Astrocyte of the hippocampus (primary cell): Measurements from ENCODE around the gene YEATS2.
A peak's percentile ranks its signal among the peaks of the same experiment; 100 is the strongest.

Experiments
- DNase-seq: peaks from one replicate; pipeline ENCODE4 v3.0.0; 2011; ENCODE audit warnings: low read depth, low spot score

YEATS2 gene

DNA sequence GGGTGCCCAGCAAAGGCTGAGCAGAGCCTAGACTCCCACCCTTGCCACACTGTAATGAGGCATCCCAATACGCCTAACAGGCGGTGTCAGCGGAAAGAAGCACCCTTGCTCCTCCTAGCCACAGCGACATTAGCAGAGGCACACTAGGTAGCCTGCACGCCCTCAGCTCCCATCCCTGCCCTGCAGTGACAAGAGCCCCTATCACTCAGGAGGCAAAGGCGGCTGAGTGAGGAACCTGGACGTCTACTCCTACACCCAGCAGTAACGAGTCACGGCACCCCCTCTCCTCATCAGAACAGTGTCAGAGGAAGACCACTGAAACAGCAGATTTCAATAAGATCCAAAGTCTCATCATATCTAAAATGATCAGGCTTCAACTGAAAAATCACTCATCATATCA is 139.8 kb downstream of the YEATS2 start:
- no peak for DNase-seq

DNA sequence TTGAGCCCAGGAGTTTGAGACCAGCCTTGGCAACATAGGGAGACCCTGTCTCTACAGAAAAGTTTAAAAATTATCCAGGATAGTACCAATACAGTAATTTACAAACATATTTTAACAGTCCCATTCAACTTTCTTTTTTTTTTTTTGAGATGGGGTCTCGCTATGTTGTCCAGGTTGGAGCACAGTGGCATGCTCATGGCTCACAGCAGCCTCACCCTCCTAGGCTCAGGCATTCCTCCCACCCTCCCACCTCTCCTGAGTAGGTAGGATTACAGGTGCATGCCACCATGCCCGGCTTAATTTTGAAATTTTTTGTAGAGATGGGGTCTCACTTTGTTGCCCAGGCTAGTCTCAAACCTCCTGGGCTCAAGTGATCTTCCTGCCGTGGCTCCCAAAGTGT is 140.3 kb downstream of the YEATS2 start:
- DNase-seq = no peak

DNA sequence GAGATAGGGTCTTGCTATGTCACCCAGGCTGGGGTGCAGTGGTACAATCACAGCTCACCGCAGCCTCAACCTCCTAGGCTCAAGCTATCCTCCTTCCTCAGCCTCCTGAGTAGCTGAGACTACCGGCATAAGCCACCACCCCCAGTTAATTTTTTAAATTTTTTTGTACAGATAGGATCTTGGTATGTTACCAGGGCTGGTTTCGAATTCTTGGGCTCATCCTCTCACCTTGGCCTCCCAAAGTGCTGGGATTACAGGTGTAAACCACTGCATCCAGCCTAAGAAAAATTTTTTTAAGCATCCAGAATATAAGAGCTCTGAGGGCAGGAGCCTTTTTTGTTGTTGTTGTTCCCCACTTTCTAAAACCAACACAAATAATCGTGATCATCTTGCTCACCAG is 142.2 kb downstream of the YEATS2 start:
- DNase-seq = no peak

DNA sequence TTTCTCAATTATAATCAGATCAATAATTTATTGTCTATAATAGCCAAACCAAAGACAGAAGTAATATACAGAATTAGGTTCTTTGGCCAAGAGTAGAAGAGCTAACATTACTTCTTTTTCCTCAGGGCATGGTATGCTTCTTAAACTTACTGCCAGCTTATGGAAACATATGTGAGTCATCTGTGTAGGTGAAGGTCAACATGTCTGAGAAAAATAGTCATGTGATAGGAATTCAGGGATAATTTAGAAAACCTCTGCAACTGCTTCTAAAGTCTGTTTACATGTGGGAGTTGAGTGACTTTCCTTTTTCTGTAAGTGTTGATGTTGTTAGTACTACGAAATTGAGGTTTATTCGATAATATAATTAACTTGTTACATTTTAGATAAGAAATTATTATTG is 147.0 kb downstream of the YEATS2 start:
- DNase-seq = peak; percentile 34

DNA sequence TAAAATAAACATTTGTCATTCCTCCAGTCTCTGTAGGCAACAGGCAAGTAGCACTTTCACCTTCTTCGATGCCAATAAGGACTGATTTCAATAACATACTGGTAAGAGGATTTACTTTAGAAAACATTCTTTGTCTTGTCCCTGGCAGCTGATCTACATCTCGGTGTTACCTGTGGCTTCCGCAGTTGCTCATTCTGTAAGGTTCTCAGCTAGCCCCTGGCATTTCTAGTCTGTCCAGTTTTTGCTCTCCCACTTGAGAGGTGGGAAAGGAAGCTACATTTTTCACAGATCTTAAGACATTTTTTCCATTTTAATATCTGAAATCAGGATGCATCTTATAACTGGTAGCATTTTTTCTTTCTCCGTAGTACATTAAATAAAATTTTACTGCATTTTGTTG is 147.5 kb downstream of the YEATS2 start:
- no peak for DNase-seq

DNA sequence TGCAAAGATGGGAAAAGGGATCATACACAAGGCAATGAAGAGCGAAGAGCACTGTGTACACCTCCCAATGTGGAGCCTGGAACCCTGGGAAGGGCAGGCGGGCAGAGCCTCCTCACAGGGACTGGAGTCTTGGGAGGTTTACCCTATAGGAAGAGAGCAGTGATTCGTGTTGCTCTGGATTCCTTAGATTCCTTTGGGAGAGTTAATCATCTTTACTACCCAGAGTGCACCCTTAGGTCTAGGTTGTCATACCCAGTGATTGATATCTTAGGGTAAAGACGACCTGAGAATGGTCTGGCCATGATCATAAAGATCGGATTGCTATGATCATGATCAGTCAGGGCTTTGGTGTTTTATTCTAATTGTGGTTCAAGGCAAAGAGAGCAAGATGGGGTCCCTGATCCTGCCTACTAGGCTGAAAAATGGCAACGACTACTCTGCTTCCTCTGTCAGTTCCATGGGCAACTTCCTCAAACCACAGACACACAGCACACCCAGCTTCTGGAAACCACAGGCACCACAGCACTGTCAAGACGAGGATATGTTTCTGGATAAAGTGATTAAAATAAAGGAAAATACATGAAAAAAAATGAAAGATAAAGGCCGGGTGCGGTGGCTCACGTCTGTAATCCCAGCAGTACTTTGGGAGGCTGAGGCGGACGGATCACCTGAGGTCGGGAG is 148.2 kb downstream of the YEATS2 start:
- no peak for DNase-seq

DNA sequence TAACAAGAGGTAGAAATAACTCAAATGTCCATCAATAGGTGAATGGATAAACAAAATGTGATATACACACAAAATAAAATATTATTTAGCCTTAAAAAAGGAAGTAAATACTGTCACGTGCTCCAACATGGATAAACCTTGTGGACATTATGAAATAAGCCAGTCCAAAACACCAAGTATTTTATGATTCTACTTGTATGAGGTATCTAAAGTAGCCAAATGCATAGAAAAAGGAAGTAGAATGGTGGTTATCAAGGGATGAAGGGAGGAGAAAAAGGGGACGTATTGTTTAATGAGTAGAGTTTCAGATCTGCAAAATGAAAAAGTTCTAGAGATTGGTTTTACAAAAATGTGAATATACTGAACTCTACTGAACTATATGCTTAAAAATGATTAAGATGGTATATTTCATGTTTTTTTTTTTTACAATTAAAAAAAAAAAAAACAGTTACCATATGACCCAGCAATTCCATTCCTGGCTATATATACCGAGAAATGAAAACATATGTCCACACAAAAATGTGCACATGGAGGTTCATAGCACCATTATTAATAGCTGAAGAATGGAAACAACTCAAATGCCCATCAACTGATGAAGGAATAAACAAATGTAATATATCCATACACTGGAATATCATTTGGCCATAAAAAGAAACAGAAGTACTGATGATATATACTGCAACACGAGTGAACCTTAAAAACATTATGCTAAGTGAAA is 156.9 kb downstream of the YEATS2 start:
- DNase-seq = no peak

DNA sequence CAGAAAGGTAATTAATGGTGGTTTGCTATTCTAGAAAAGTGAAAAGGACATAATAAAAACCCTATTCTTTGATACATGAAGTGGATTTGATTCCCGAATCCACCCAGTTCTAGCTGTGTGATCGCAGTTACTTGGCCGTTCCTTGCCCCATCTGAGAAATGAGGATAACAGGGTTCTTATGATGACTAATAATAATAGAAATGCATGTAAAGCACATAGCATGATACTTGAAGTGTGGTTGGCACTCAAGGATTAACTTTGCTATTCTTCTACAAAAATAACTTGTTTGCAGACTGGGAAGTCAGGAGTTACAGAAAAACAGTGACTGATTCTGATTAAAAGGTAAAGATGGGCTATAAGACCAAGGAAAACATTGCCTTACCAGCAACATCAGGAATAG is 160.3 kb downstream of the YEATS2 start:
- peak; percentile 7 for DNase-seq
